ENCODE results near the gene NEK9. TPM values are rescaled to one million over a fixed set of nuclear protein-coding genes. Genes with fewer than 3 reads are reported as not detected.

Gene NEK9
- total RNA-seq, 2 experiments from 2014 or later: 95.2 to 104 TPM

GRCh38 chr14:75121552-75121951, 5.3 kb downstream of the NEK9 start:
- H3K27me3 Mint-ChIP-seq: no peaks in the 10 kb centered on the region
- ATAC-seq (ENCODE audit: low read depth) (no peak), DNase-seq (no peak)
- peaks cover 34% of the 10 kb centered on the region for H3K4me1 Mint-ChIP-seq
- H3K9me3 Mint-ChIP-seq: no peaks in the 10 kb centered on the region
- peaks cover 30% of the 10 kb centered on the region for H3K36me3 Mint-ChIP-seq
- H3K4me3 Mint-ChIP-seq: no peak overlapping the region
- no peak overlapping the region for H3K27ac Mint-ChIP-seq
- POLR2A ChIA-PET: no interaction called here

GRCh38 chr14:75120541-75121291, 6.1 kb downstream of the NEK9 start:
- Mint-ChIP-seq H3K9me3 (no peaks in the 10 kb centered on the region), H3K36me3 (peaks cover 33% of the 10 kb centered on the region), H3K4me1 (peaks cover 30% of the 10 kb centered on the region), H3K4me3 (no peak overlapping the region), H3K27ac (peak overlapping the region; percentile 30), H3K27me3 (no peaks in the 10 kb centered on the region)
- no peak for ATAC-seq (ENCODE audit: low read depth)
- POLR2A ChIA-PET: no interaction called here
- no peak for DNase-seq

GRCh38 chr14:75119056-75119455, 7.8 kb downstream of the NEK9 start:
- POLR2A ChIA-PET: no interaction called here
- DNase-seq (no peak), ATAC-seq (ENCODE audit: low read depth) (no peak)
- no peak overlapping the region for H3K27ac Mint-ChIP-seq
- H3K27me3 Mint-ChIP-seq: no peaks in the 10 kb centered on the region
- H3K9me3 Mint-ChIP-seq: no peaks in the 10 kb centered on the region
- no peak overlapping the region for H3K4me3 Mint-ChIP-seq
- H3K4me1 Mint-ChIP-seq: peaks cover 22% of the 10 kb centered on the region
- peaks cover 40% of the 10 kb centered on the region for H3K36me3 Mint-ChIP-seq

- POLR2A ChIA-PET: interaction anchor here (0.5 to 0.7 kb wide), 3 partner anchors 9 to 490 kb away, joined by 3 read pairs; partner anchors contain the start of gene NEK9
- Mint-ChIP-seq H3K36me3 (peaks cover 55% of the 10 kb centered on the region), H3K4me3 (peak overlapping the region; percentile 54), H3K27me3 (no peaks in the 10 kb centered on the region), H3K4me1 (peaks cover 25% of the 10 kb centered on the region), H3K27ac (peak overlapping the region; percentile 77), H3K9me3 (no peaks in the 10 kb centered on the region)
- ATAC-seq (ENCODE audit: low read depth): peak; percentile 98
- no peak for DNase-seq
These were observed 12.8 kb downstream of the NEK9 start for GRCh38 chr14:75113932-75114539.

- DNase-seq (no peak), ATAC-seq (ENCODE audit: low read depth) (no peak)
- no peaks in the 10 kb centered on the region for H3K9me3 Mint-ChIP-seq
- peaks cover 28% of the 10 kb centered on the region for H3K4me1 Mint-ChIP-seq
- no peaks in the 10 kb centered on the region for H3K27me3 Mint-ChIP-seq
- peaks cover 54% of the 10 kb centered on the region for H3K36me3 Mint-ChIP-seq
- H3K4me3 Mint-ChIP-seq: no peak overlapping the region
- no peak overlapping the region for H3K27ac Mint-ChIP-seq
- POLR2A ChIA-PET: interaction anchor here (1.5 to 1.7 kb wide), 2 partner anchors 16 to 17 kb away, joined by 4 to 5 read pairs; partner anchors contain the start of gene NEK9
These were observed 17.0 kb downstream of the NEK9 start for GRCh38 chr14:75109877-75110276.

- Mint-ChIP-seq H3K27me3 (no peaks in the 10 kb centered on the region), H3K4me3 (no peak overlapping the region), H3K9me3 (no peaks in the 10 kb centered on the region), H3K4me1 (peaks cover 9% of the 10 kb centered on the region), H3K36me3 (peaks cover 47% of the 10 kb centered on the region), H3K27ac (no peak overlapping the region)
- ATAC-seq (ENCODE audit: low read depth) (no peak), DNase-seq (no peak)
- POLR2A ChIA-PET: no interaction called here
These were observed 19.7 kb downstream of the NEK9 start for GRCh38 chr14:75107186-75107585.

GRCh38 chr14:75101491-75101890, 25.4 kb downstream of the NEK9 start:
- Mint-ChIP-seq H3K27ac (no peak overlapping the region), H3K4me1 (peaks cover 7% of the 10 kb centered on the region), H3K36me3 (peaks cover 41% of the 10 kb centered on the region), H3K4me3 (no peak overlapping the region), H3K9me3 (no peaks in the 10 kb centered on the region), H3K27me3 (no peaks in the 10 kb centered on the region)
- POLR2A ChIA-PET: no interaction called here
- no peak for ATAC-seq (ENCODE audit: low read depth)
- no peak for DNase-seq

GRCh38 chr14:75098682-75099081, 28.2 kb downstream of the NEK9 start:
- ATAC-seq (ENCODE audit: low read depth) (no peak), DNase-seq (no peak)
- H3K4me3 Mint-ChIP-seq: no peak overlapping the region
- H3K27ac Mint-ChIP-seq: no peak overlapping the region
- POLR2A ChIA-PET: no interaction called here
- no peaks in the 10 kb centered on the region for H3K27me3 Mint-ChIP-seq
- no peaks in the 10 kb centered on the region for H3K9me3 Mint-ChIP-seq
- H3K36me3 Mint-ChIP-seq: peaks cover 38% of the 10 kb centered on the region
- peaks cover 5% of the 10 kb centered on the region for H3K4me1 Mint-ChIP-seq

GRCh38 chr14:75098212-75098611, 28.6 kb downstream of the NEK9 start:
- H3K4me3 Mint-ChIP-seq: no peak overlapping the region
- DNase-seq (no peak), ATAC-seq (ENCODE audit: low read depth) (no peak)
- no peaks in the 10 kb centered on the region for H3K9me3 Mint-ChIP-seq
- no peaks in the 10 kb centered on the region for H3K27me3 Mint-ChIP-seq
- peaks cover 36% of the 10 kb centered on the region for H3K36me3 Mint-ChIP-seq
- no peak overlapping the region for H3K27ac Mint-ChIP-seq
- POLR2A ChIA-PET: no interaction called here
- H3K4me1 Mint-ChIP-seq: peaks cover 5% of the 10 kb centered on the region

GRCh38 chr14:75096959-75097358, 29.9 kb downstream of the NEK9 start:
- POLR2A ChIA-PET: no interaction called here
- no peak overlapping the region for H3K27ac Mint-ChIP-seq
- no peaks in the 10 kb centered on the region for H3K27me3 Mint-ChIP-seq
- DNase-seq (no peak), ATAC-seq (ENCODE audit: low read depth) (no peak)
- no peaks in the 10 kb centered on the region for H3K9me3 Mint-ChIP-seq
- H3K36me3 Mint-ChIP-seq: peaks cover 32% of the 10 kb centered on the region
- peaks cover 5% of the 10 kb centered on the region for H3K4me1 Mint-ChIP-seq
- H3K4me3 Mint-ChIP-seq: no peak overlapping the region

GRCh38 chr14:75095690-75096089, 31.2 kb downstream of the NEK9 start:
- Mint-ChIP-seq H3K9me3 (no peaks in the 10 kb centered on the region), H3K27ac (no peak overlapping the region), H3K4me3 (no peak overlapping the region), H3K27me3 (no peaks in the 10 kb centered on the region), H3K4me1 (peaks cover 5% of the 10 kb centered on the region), H3K36me3 (peaks cover 31% of the 10 kb centered on the region)
- POLR2A ChIA-PET: no interaction called here
- DNase-seq: no peak
- no peak for ATAC-seq (ENCODE audit: low read depth)

GRCh38 chr14:75094896-75095295, 32.0 kb downstream of the NEK9 start:
- Mint-ChIP-seq H3K36me3 (peaks cover 26% of the 10 kb centered on the region), H3K27ac (no peak overlapping the region), H3K4me3 (no peak overlapping the region), H3K27me3 (no peaks in the 10 kb centered on the region), H3K4me1 (peaks cover 5% of the 10 kb centered on the region), H3K9me3 (no peaks in the 10 kb centered on the region)
- ATAC-seq (ENCODE audit: low read depth): no peak
- POLR2A ChIA-PET: no interaction called here
- no peak for DNase-seq

- no peaks in the 10 kb centered on the region for H3K4me1 Mint-ChIP-seq
- POLR2A ChIA-PET: interaction anchor here (0.7 kb wide), 1 partner anchor 89 kb away, joined by 4 read pairs; no protein-coding TSS in a partner anchor
- ATAC-seq (ENCODE audit: low read depth) (no peak), DNase-seq (no peak)
- H3K27me3 Mint-ChIP-seq: no peaks in the 10 kb centered on the region
- peaks cover 11% of the 10 kb centered on the region for H3K36me3 Mint-ChIP-seq
- no peaks in the 10 kb centered on the region for H3K9me3 Mint-ChIP-seq
- H3K27ac Mint-ChIP-seq: no peak overlapping the region
- no peak overlapping the region for H3K4me3 Mint-ChIP-seq
These were observed 34.1 kb downstream of the NEK9 start for GRCh38 chr14:75092698-75093097.

GRCh38 chr14:75091251-75091650, 35.6 kb downstream of the NEK9 start:
- no peak overlapping the region for H3K4me3 Mint-ChIP-seq
- no peaks in the 10 kb centered on the region for H3K27me3 Mint-ChIP-seq
- no peak overlapping the region for H3K27ac Mint-ChIP-seq
- H3K9me3 Mint-ChIP-seq: no peaks in the 10 kb centered on the region
- POLR2A ChIA-PET: no interaction called here
- ATAC-seq (ENCODE audit: low read depth) (no peak), DNase-seq (no peak)
- no peaks in the 10 kb centered on the region for H3K4me1 Mint-ChIP-seq
- peaks cover 13% of the 10 kb centered on the region for H3K36me3 Mint-ChIP-seq
